Gastrocnemius medialis (tissue), 4 donors: Measurements from ENCODE around the gene ARMC8. TPM values are rescaled to one million over a fixed set of nuclear protein-coding genes. Genes with fewer than 3 reads are reported as not detected.

Source experiments
- ATAC-seq, 2 donors: fragments of 150-250 bp; one replicate each; pipeline ENCODE4 v1.9.1; 2016
- DNase-seq, 2 donors: peaks; one replicate each; pipeline ENCODE4 v3.0.0-alpha.2; 2019
- H3K27ac ChIP-seq, 4 donors: fragments of 200-600 bp; sonication (generic); 1 replicate in 1 of 4; 2 replicates in 3 of 4; pipeline ENCODE4 v1.5.1; 2016 to 2018; ENCODE audit warnings: mild to moderate bottlenecking in 2 of 4, moderate library complexity in 1 of 4
- H3K27me3 ChIP-seq, 3 donors: fragments of 200-600 bp; sonication (generic) in 2 of 3; 1 replicate in 1 of 3; 2 replicates in 2 of 3; pipeline versions ENCODE4 v1.5.1 to v1.6.0; 2016 to 2019; ENCODE audit warnings: mild to moderate bottlenecking in 1 of 3, moderate library complexity in 1 of 3
- H3K36me3 ChIP-seq, 2 donors: fragments of 200-600 bp; sonication (generic) in 1 of 2; one replicate each; pipeline ENCODE4 v1.5.1; 2017 to 2018
- H3K4me1 ChIP-seq, 2 donors: fragments of 200-600 bp; sonication (generic) in 1 of 2; one replicate each; pipeline ENCODE4 v1.5.1; 2016 to 2017; ENCODE audit warnings: mild to moderate bottlenecking in 2 of 2
- H3K4me3 ChIP-seq, 4 donors: fragments of 200-600 bp; sonication (generic) in 3 of 4; 1 replicate in 1 of 4; 2 replicates in 3 of 4; pipeline ENCODE4 v1.5.1; 2016 to 2019; ENCODE audit warnings: mild to moderate bottlenecking in 2 of 4
- H3K9me3 ChIP-seq, 3 donors: fragments of 200-600 bp; sonication (generic) in 2 of 3; 1 replicate in 1 of 3; 2 replicates in 2 of 3; pipeline ENCODE4 v1.5.1; 2016 to 2019
- POLR2A ChIP-seq, 2 donors: fragments of 450-650 bp; IDR thresholded peaks; one replicate each; pipeline ENCODE4 v1.6.1; 2017; ENCODE audit warnings: antibody characterized with exemption in 2 of 2, mild to moderate bottlenecking in 2 of 2, moderate library complexity in 2 of 2
- in situ Hi-C, 4 donors: fragments of 200-750 bp; cut with MboI; loops; one replicate each; pipeline versions ENCODE4 v1.15.0 to v1.8.0; 2017; ENCODE audit warnings: low sequenced_read_pairs in 4 of 4
- intact Hi-C: fragments of 100-400 bp; cut with DNase I; formaldehyde crosslinking; loops from one replicate; pipeline ENCODE4 v1.15.1; 2023; ENCODE audit warnings: low total_unique reads
- total RNA-seq, 4 donors: library from RNA; depleted of rRNA; stranded (reverse); fragments of >200 nt; gene quantifications; one replicate each; pipeline versions ENCODE4 v1.1.0 to v1.2.3, GENCODE V29; 2016
- TF ChIP-seq, protein P1 (sequence below), 5 experiments: fragments of 450-650 bp in 3 of 5; fragments of 200-600 bp in 2 of 5; sonication (generic) in 2 of 5; IDR thresholded peaks in 4 of 5; conservative IDR thresholded peaks in 1 of 5; 1 replicate in 4 of 5; 2 replicates in 1 of 5; pipeline ENCODE4 v1.5.1; 2016 to 2019; ENCODE audit warnings: antibody characterized with exemption in 5 of 5, mild to moderate bottlenecking in 3 of 5, moderate library complexity in 3 of 5

ARMC8 gene
- total RNA-seq, 4 donors from 2014 or later = 53.1 to 83.1 (median 65.8) TPM

DNA sequence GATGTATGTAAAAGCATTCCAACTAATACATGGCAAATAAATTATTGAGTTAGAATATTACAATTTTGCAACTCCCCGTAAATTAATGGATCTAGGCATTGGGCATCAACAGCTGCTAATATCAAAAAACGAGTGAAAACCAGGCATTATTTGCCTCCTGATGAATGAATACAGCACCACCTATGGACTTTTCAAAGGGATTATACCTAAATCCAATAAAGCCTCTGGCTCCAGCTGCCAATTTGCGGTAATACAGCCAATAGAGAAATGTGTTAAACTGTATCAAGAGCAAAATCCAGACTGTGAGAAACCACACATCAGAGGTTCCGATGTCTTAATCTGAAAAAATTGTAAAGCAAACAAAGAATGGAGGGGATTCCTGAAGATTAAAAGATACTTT, 38.6 kb upstream of the ARMC8 start:
- in situ Hi-C loops = no loop called here
- no peak for DNase-seq
- Histone ChIP-seq H3K27ac (no peak overlapping the region), H3K27me3 (no peaks in the 10 kb centered on the region), H3K36me3 (no peaks in the 10 kb centered on the region), H3K9me3 (peaks cover 0 to 5% (median 0%) of the 10 kb centered on the region in 3 donors), H3K4me1 (no peaks in the 10 kb centered on the region), H3K4me3 (no peak overlapping the region)
- no peak for ATAC-seq
- TF ChIP-seq, protein P1, sequence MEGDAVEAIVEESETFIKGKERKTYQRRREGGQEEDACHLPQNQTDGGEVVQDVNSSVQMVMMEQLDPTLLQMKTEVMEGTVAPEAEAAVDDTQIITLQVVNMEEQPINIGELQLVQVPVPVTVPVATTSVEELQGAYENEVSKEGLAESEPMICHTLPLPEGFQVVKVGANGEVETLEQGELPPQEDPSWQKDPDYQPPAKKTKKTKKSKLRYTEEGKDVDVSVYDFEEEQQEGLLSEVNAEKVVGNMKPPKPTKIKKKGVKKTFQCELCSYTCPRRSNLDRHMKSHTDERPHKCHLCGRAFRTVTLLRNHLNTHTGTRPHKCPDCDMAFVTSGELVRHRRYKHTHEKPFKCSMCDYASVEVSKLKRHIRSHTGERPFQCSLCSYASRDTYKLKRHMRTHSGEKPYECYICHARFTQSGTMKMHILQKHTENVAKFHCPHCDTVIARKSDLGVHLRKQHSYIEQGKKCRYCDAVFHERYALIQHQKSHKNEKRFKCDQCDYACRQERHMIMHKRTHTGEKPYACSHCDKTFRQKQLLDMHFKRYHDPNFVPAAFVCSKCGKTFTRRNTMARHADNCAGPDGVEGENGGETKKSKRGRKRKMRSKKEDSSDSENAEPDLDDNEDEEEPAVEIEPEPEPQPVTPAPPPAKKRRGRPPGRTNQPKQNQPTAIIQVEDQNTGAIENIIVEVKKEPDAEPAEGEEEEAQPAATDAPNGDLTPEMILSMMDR (IDR thresholded peaks at IDR 0.05 in 4 of 5, conservative IDR thresholded peaks at IDR 0.05 in 1 of 5) = no peak
- TF ChIP-seq POLR2A (IDR thresholded peaks at IDR 0.05) = no peak
- intact Hi-C loops = no loop called here

DNA sequence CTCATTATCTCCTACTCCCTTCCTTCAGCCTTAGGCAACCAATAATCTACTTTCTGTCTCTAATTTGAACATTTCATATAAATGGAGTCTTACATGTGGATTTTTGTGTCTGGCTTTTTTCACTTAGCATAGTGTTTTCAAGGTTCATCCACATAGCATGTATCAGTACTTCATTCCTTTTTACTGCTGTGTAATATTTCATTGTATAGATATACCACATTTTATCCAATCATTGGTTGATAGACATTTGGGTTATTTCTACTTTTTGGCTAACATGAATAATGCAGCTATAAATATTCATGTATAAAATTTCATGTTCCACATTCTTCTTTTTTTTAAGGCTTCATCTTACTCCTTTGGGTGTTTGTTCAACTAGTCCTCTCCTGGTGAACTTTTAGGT, 32.6 kb upstream of the ARMC8 start:
- intact Hi-C loops = no loop called here
- H3K4me3 ChIP-seq = no peak overlapping the region
- DNase-seq = no peak
- TF ChIP-seq POLR2A (IDR thresholded peaks at IDR 0.05) = no peak
- TF ChIP-seq, protein P1 (IDR thresholded peaks at IDR 0.05 in 4 of 5, conservative IDR thresholded peaks at IDR 0.05 in 1 of 5) = no peak
- H3K36me3 ChIP-seq = no peaks in the 10 kb centered on the region
- no peaks in the 10 kb centered on the region for H3K4me1 ChIP-seq
- in situ Hi-C loops = no loop called here
- no peaks in the 10 kb centered on the region for H3K27me3 ChIP-seq
- H3K27ac ChIP-seq = no peak overlapping the region
- no peaks in the 10 kb centered on the region for H3K9me3 ChIP-seq
- ATAC-seq = no peak

DNA sequence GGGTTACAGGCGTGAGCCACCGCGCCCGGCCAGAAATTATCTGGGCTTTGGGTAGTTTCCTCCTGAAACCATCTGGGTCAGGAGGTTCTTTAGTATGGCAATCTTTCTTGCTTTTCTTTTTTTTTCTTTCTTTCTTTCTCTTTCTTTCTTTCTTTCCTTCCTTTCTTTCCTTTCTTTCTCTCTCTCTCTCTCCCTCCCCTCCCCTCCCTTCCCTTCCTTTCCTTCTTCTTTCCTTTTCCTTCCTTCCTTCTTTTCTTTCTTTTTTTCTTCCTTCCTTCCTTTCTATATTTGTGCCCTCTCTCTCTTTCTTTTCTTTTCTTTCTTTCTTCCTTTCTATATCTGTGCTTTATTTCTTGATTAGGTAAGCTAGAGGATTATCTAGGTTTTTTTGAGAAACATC, 29.4 kb upstream of the ARMC8 start:
- H3K4me1 ChIP-seq = no peaks in the 10 kb centered on the region
- no peak for ATAC-seq
- no peaks in the 10 kb centered on the region for H3K9me3 ChIP-seq
- H3K27me3 ChIP-seq = no peaks in the 10 kb centered on the region
- no peak overlapping the region for H3K27ac ChIP-seq
- peaks cover 0 to 25% of the 10 kb centered on the region in 2 donors for H3K36me3 ChIP-seq
- in situ Hi-C loops (no loop called here), intact Hi-C loops (no loop called here)
- no peak overlapping the region for H3K4me3 ChIP-seq
- no peak for DNase-seq
- no peak for TF ChIP-seq POLR2A (IDR thresholded peaks at IDR 0.05)
- TF ChIP-seq, protein P1 (IDR thresholded peaks at IDR 0.05 in 4 of 5, conservative IDR thresholded peaks at IDR 0.05 in 1 of 5) = no peak

DNA sequence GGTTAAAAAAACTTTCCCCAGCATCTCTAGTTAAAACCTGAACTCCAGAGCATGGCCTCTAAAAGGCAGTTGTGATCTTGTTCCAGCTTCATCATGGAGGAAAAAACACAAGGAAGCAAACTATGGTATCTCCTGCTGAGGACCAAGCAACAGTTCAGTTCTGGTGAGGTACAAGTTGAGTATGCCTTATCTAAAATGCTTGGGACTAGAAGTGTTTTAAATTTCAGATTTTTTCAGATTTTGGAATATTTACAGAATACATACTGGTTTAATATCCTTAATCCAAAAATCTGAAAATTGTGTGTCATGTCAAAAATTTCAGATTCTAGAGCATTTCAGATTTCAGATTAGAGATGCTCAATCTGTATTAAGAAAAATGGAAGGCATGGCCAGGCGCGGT, 22.0 kb upstream of the ARMC8 start:
- peaks cover 0 to 83% of the 10 kb centered on the region in 2 donors for H3K36me3 ChIP-seq
- in situ Hi-C loops = no loop called here
- intact Hi-C loops = no loop called here

More for the DNA sequence above, 22.0 kb upstream of the ARMC8 start:
- DNase-seq (no peak), ATAC-seq (no peak)
- no peaks in the 10 kb centered on the region for H3K9me3 ChIP-seq
- no peak overlapping the region for H3K27ac ChIP-seq
- H3K4me1 ChIP-seq = no peaks in the 10 kb centered on the region
- no peak overlapping the region for H3K4me3 ChIP-seq
- TF ChIP-seq, protein P1 (IDR thresholded peaks at IDR 0.05 in 4 of 5, conservative IDR thresholded peaks at IDR 0.05 in 1 of 5) = no peak
- TF ChIP-seq POLR2A (IDR thresholded peaks at IDR 0.05) = no peak
- no peaks in the 10 kb centered on the region for H3K27me3 ChIP-seq
